ENCODE measurements around the gene FOXP1.

The FOXP1 gene

GRCh38 chr3:71346061-71346460 is 237.5 kb downstream of the FOXP1 start:
- no peak for ATAC-seq
- TF ChIP-seq ZFP3 (CRISPR knock-in tag; IDR thresholded peaks at IDR 0.05) (no peak), GLIS3 (CRISPR knock-in tag; IDR thresholded peaks at IDR 0.05) (no peak), SNAI2 (CRISPR knock-in tag; IDR thresholded peaks at IDR 0.05) (no peak), OSR1 (CRISPR knock-in tag; IDR thresholded peaks at IDR 0.05) (no peak), TSHZ2 (CRISPR knock-in tag; IDR thresholded peaks at IDR 0.05) (no peak), ARNTL (CRISPR knock-in tag; IDR thresholded peaks at IDR 0.05; ENCODE audit: borderline replicate concordance, low read depth) (no peak), TCF4 (CRISPR knock-in tag; IDR thresholded peaks at IDR 0.05; ENCODE audit: borderline replicate concordance) (no peak), CSDC2 (CRISPR knock-in tag; IDR thresholded peaks at IDR 0.05) (no peak), ZNF70 (CRISPR knock-in tag; IDR thresholded peaks at IDR 0.05) (no peak), RARB (CRISPR knock-in tag; IDR thresholded peaks at IDR 0.05) (no peak), TOX (CRISPR knock-in tag; IDR thresholded peaks at IDR 0.05; ENCODE audit: borderline replicate concordance) (no peak), ZFP30 (CRISPR knock-in tag; IDR thresholded peaks at IDR 0.05) (no peak)

- no peak for ATAC-seq
- TF ChIP-seq TCF4 (CRISPR knock-in tag; IDR thresholded peaks at IDR 0.05; ENCODE audit: borderline replicate concordance) (no peak), CREB5 (CRISPR knock-in tag; IDR thresholded peaks at IDR 0.05; ENCODE audit: low read depth) (no peak), GLIS3 (CRISPR knock-in tag; IDR thresholded peaks at IDR 0.05) (no peak), ZFP3 (CRISPR knock-in tag; IDR thresholded peaks at IDR 0.05) (no peak), PATZ1 (CRISPR knock-in tag; IDR thresholded peaks at IDR 0.05; ENCODE audit: borderline replicate concordance) (no peak), RARB (CRISPR knock-in tag; IDR thresholded peaks at IDR 0.05) (no peak), ZC3H10 (CRISPR knock-in tag; IDR thresholded peaks at IDR 0.05) (no peak), CSDC2 (CRISPR knock-in tag; IDR thresholded peaks at IDR 0.05) (no peak), SNAI2 (CRISPR knock-in tag; IDR thresholded peaks at IDR 0.05) (no peak), CSRNP3 (CRISPR knock-in tag; IDR thresholded peaks at IDR 0.05) (no peak), ARNTL (CRISPR knock-in tag; IDR thresholded peaks at IDR 0.05; ENCODE audit: borderline replicate concordance, low read depth) (no peak), TOX (CRISPR knock-in tag; IDR thresholded peaks at IDR 0.05; ENCODE audit: borderline replicate concordance) (no peak), ZFP30 (CRISPR knock-in tag; IDR thresholded peaks at IDR 0.05) (no peak), ZNF8 (CRISPR knock-in tag; IDR thresholded peaks at IDR 0.05) (no peak), POU6F1 (CRISPR knock-in tag; IDR thresholded peaks at IDR 0.05; ENCODE audit: borderline replicate concordance, low read depth) (no peak), ISL1 (CRISPR knock-in tag; IDR thresholded peaks at IDR 0.05) (no peak), PPARA (CRISPR knock-in tag; IDR thresholded peaks at IDR 0.05; ENCODE audit: borderline replicate concordance) (no peak)
Measured at GRCh38 chr3:71345429-71346040, 238.0 kb downstream of the FOXP1 start.

GRCh38 chr3:71341721-71342120 is 241.8 kb downstream of the FOXP1 start:
- peak; percentile 81 for ATAC-seq
- TF ChIP-seq TCF4 (CRISPR knock-in tag; IDR thresholded peaks at IDR 0.05; ENCODE audit: borderline replicate concordance) (no peak), ISL1 (CRISPR knock-in tag; IDR thresholded peaks at IDR 0.05) (peak; percentile 21; the same call in 1 of the 2 replicates)

Measured in SK-N-SH treated with all-trans-retinoic acid at 6 μM for 48 hours (cell line).